HepG2 (cell line): ENCODE results near the gene LIFR. TPM values are rescaled to one million over a fixed set of nuclear protein-coding genes. Genes with fewer than 3 reads are reported as not detected.

Experiments used
- ATAC-seq: fragments of 200-7000 bp; cut with Tn5 transposase; 3 replicates; pipeline ENCODE4 v1.9.1; 2020; ENCODE audit warnings: mild to moderate bottlenecking, moderate library complexity
- BruUV-seq: library from RNA; stranded (reverse); fragments of 400-500 nt; replicated peaks from 2 replicates; lab custom pipeline; 2021; lab: Mats Ljungman, UMichigan
- CTCF ChIA-PET: fragments of 300-600 bp; formaldehyde crosslinking; extraction: SDS; loops from one replicate; lab custom pipeline; 2021; ENCODE audit warnings: low total read pairs, inconsistent platforms, low intra/inter-chr PET ratio; lab: Yijun Ruan, JAX
- POLR2A ChIA-PET: fragments of 350-600 bp; sonication (Branson Sonifier 250); formaldehyde crosslinking; loops from one replicate; lab custom pipeline; 2020; ENCODE audit warnings: antibody characterized with exemption, inconsistent platforms; lab: Yijun Ruan, JAX
- DNase-seq: peaks from one replicate; pipeline ENCODE4 v3.0.0-alpha.2; 2015; ENCODE audit warnings: low spot score
- FAIRE-seq: peaks from 3 replicates; lab custom pipeline; 2011; peaks lifted over from hg19 to GRCh38; lab: Jason Lieb, UNC
- H2AFZ ChIP-seq: one replicate; pipeline ENCODE4 v1.6.1; 2011; ENCODE audit warnings: low read length, inconsistent platforms
- H3K27ac ChIP-seq: fragments of 300-600 bp; 3 replicates; pipeline ENCODE4 v1.8.0; 2011; ENCODE audit warnings: mixed run types, mild to moderate bottlenecking, mixed read lengths, low read length, inconsistent platforms; ENCODE audit not compliant: insufficient read depth; ENCODE audit errors: extremely low read length
- H3K27me3 ChIP-seq, 2 experiments: fragments of 200-600 bp in 1 of 2; 2 replicates in 1 of 2; 3 replicates in 1 of 2; pipeline versions ENCODE4 v1.6.0 to v1.8.0; 2011; ENCODE audit warnings: low read length in 2 of 2, mild to moderate bottlenecking in 2 of 2, moderate library complexity in 2 of 2, inconsistent platforms in 1 of 2; ENCODE audit not compliant: insufficient read depth in 2 of 2, control insufficient read depth in 1 of 2
- H3K36me3 ChIP-seq, 2 experiments: fragments of 200-600 bp in 1 of 2; replicated peaks in 1 of 2; 2 replicates in 1 of 2; 3 replicates in 1 of 2; pipeline versions ENCODE4 v1.5.1 to v1.8.0; 2011; ENCODE audit warnings: low read length in 2 of 2, inconsistent platforms in 1 of 2; ENCODE audit not compliant: insufficient read depth in 2 of 2, control insufficient read depth in 1 of 2
- H3K4me1 ChIP-seq: 2 replicates; pipeline ENCODE4 v1.5.1; 2012; ENCODE audit warnings: low read length, inconsistent platforms; ENCODE audit not compliant: insufficient read depth
- H3K4me2 ChIP-seq: 2 replicates; pipeline ENCODE4 v1.6.0; 2011; ENCODE audit warnings: low read depth, low read length, inconsistent platforms
- H3K4me3 ChIP-seq, 3 experiments: fragments of 200-600 bp in 1 of 3; sonication (generic), shearing (Covaris generic) in 1 of 3; replicated peaks in 1 of 3; 2 replicates each; pipeline ENCODE4 v1.5.1; 2011 to 2016; ENCODE audit warnings: low read length in 3 of 3, inconsistent platforms in 2 of 3, low read depth in 2 of 3, mild to moderate bottlenecking in 2 of 3, control low read depth in 1 of 3, mixed read lengths in 1 of 3; ENCODE audit not compliant: insufficient read depth in 1 of 3
- H3K79me2 ChIP-seq: one replicate; pipeline ENCODE4 v1.6.1; 2011; ENCODE audit warnings: low read length, inconsistent platforms; ENCODE audit not compliant: insufficient read depth
- H3K9ac ChIP-seq: 2 replicates; pipeline ENCODE4 v1.6.0; 2011; ENCODE audit warnings: mild to moderate bottlenecking, low read depth, low read length, inconsistent platforms; ENCODE audit not compliant: insufficient read depth
- H3K9me3 ChIP-seq: 2 replicates; pipeline ENCODE4 v1.5.1; 2012; ENCODE audit warnings: mild to moderate bottlenecking, low read length
- H4K20me1 ChIP-seq: 2 replicates; pipeline ENCODE4 v1.6.0; 2011; ENCODE audit warnings: inconsistent platforms, mild to moderate bottlenecking, low read length, moderate library complexity; ENCODE audit not compliant: insufficient read depth
- CEBPB ChIP-seq: IDR thresholded peaks from 2 replicates; pipeline ENCODE4 v1.6.1; 2011; ENCODE audit warnings: low read depth, low read length, improper control_type of control experiment, borderline replicate concordance
- SIX4 ChIP-seq: sonication (generic); formaldehyde crosslinking; IDR thresholded peaks from 2 replicates; pipeline ENCODE4 v1.4.0; 2020; ENCODE audit warnings: missing genetic modification reagents
- ZNF136 ChIP-seq: sonication (generic); formaldehyde crosslinking; IDR thresholded peaks from 2 replicates; pipeline ENCODE4 v1.8.1; 2022; ENCODE audit warnings: low read depth, mild to moderate bottlenecking, moderate library complexity, missing genetic modification reagents
- ZNF547 ChIP-seq: sonication (generic); formaldehyde crosslinking; IDR thresholded peaks from 2 replicates; pipeline ENCODE4 v1.5.1; 2020; ENCODE audit warnings: mild to moderate bottlenecking, missing genetic modification reagents
- ZNF7 ChIP-seq: IDR thresholded peaks from 2 replicates; pipeline ENCODE4 v1.6.1; 2016; ENCODE audit warnings: missing biosample characterization, missing genetic modification reagents
- WGBS: methylation state at CpG from one replicate; pipeline ENCODE4 v1.1.6; 2017; ENCODE audit warnings: low lambda C conversion rate; 5-methylcytosine and 5-hydroxymethylcytosine counted together
- in situ Hi-C: cut with HindIII; loops from 2 replicates; pipeline ENCODE4 v1.10.0; 2017; ENCODE audit warnings: low pct_unique_long_range_greater_than_20kb; ENCODE audit not compliant: extremely low pct_ligation_motif_present
- intact Hi-C: fragments of 100-400 bp; cut with micrococcal nuclease; formaldehyde crosslinking; loops from one replicate; pipeline ENCODE4 v1.10.0; 2022; ENCODE audit not compliant: unreplicated experiment
- microRNA-seq: library from miRNA; unstranded; fragments of <30 nt; microRNA quantifications from one replicate; pipeline ENCODE4, GENCODE V29; 2020
- polyA plus RNA-seq, 8 experiments: library from polyadenylated mRNA; depleted of rRNA in 3 of 8; stranded (reverse) in 7 of 8; unstranded in 1 of 8; fragments of >200 nt; fragmentation: Illumina TruSeq in 4 of 8; extraction: Trizol in 4 of 8; gene quantifications; 2 replicates each; pipeline versions ENCODE4 v1.2.1 to v1.2.3, GENCODE V29; 2011 to 2016; ENCODE audit warnings: low read depth in 4 of 8, missing spikeins in 1 of 8, mixed read lengths in 1 of 8; ENCODE audit not compliant: insufficient read depth in 1 of 8
- small RNA-seq, 3 experiments: library from RNA; depleted of rRNA; stranded (forward); fragments of <200 nt; gene quantifications; one replicate each; pipeline ENCODE3, GENCODE V24; 2012; ENCODE audit warnings: low read depth in 2 of 3, low replicate concordance in 1 of 3; ENCODE audit not compliant: insufficient read length in 3 of 3, insufficient read depth in 2 of 3
- total RNA-seq, 5 experiments: library from RNA; depleted of rRNA; stranded (reverse); fragments of >200 nt; fragmentation: Illumina TruSeq; extraction: Trizol; gene quantifications; 2 replicates each; pipeline ENCODE4 v1.2.3, GENCODE V29; 2016; ENCODE audit warnings: low read depth in 1 of 5
- TF ChIP-seq, protein P1 (sequence below): sonication (generic); formaldehyde crosslinking; IDR thresholded peaks from 2 replicates; pipeline ENCODE4 v1.8.1; 2023; ENCODE audit warnings: mild to moderate bottlenecking, missing genetic modification reagents

The LIFR gene
- total and polyA plus RNA-seq, 2 of the 13 experiments (the other 11 are each of a cell fraction or from before 2014, with no cell fraction given): 6.3 to 25.2 TPM

DNA sequence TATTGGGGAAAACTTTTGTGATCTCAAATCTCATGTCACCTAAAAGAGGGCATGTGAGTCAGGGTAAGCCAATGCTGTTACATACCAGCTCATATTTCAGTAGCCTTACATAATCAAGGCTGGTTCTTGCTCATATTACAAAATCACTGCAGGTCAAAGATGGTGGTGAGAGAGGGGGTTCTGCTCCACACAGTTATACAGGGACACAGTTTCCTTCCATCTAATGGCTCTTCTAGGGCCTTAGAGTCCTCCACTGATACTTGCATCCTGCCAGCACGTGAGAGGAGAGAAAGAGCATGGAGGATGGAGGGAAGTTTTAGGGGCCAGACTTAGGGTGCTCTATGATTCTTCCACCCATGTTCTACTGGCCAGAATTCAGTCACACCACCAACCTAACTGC is 130.0 kb downstream of the LIFR start:
- Histone ChIP-seq H3K27ac (no peak overlapping the region), H3K9me3 (no peaks in the 10 kb centered on the region), H3K4me3 (no peak overlapping the region), H3K4me2 (no peak overlapping the region), H3K36me3 (no peaks in the 10 kb centered on the region), H3K9ac (no peak overlapping the region), H4K20me1 (no peaks in the 10 kb centered on the region), H3K27me3 (no peaks in the 10 kb centered on the region; a peak in 1 of 5 replicates), H3K4me1 (no peaks in the 10 kb centered on the region), H3K79me2 (no peaks in the 10 kb centered on the region), H2AFZ (no peak overlapping the region)
- FAIRE-seq: no peak
- no peak for TF ChIP-seq ZNF547 (CRISPR knock-in tag)
- peak; percentile 79 for TF ChIP-seq SIX4
- TF ChIP-seq CEBPB: 0 out of 2 replicates have a peak, but pooled peaks have one; percentile 9
- TF ChIP-seq ZNF136 (CRISPR knock-in tag): no peak
- TF ChIP-seq, protein P1, sequence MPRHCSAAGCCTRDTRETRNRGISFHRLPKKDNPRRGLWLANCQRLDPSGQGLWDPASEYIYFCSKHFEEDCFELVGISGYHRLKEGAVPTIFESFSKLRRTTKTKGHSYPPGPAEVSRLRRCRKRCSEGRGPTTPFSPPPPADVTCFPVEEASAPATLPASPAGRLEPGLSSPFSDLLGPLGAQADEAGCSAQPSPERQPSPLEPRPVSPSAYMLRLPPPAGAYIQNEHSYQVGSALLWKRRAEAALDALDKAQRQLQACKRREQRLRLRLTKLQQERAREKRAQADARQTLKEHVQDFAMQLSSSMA (CRISPR knock-in tag): no peak
- no peak for TF ChIP-seq ZNF7 (CRISPR knock-in tag)
- ChIA-PET CTCF (no interaction called here), POLR2A (no interaction called here)
- BruUV-seq: no TSS peak
- DNase-seq: no peak
- no peak for ATAC-seq
- 0% methylated on average over 1 of the region's 1 CpG for WGBS
- in situ Hi-C loops: no loop called here
- intact Hi-C loops: no loop called here

Small RNA genes within 50 kb of the gene (microRNA-seq; reads per million reads assigned to microRNA genes)
- gene MIR3650: not detected

Small RNA genes within 50 kb of the gene (small RNA-seq; reads per million reads assigned to genes)
- gene AC091839.1 (0 reads per million in 3 experiments), gene MIR3650 (0 reads per million in 3 experiments)
